GM12801 (cell line): Measurements from ENCODE around the gene RAB38.

ENCODE experiments used
- TF ChIP-seq, protein P1 (sequence below): IDR thresholded peaks from one replicate; pipeline ENCODE4 v1.5.1; 2011; ENCODE audit warnings: control low read depth; ENCODE audit not compliant: insufficient read length; ENCODE audit errors: extremely low read depth

RAB38 gene

DNA sequence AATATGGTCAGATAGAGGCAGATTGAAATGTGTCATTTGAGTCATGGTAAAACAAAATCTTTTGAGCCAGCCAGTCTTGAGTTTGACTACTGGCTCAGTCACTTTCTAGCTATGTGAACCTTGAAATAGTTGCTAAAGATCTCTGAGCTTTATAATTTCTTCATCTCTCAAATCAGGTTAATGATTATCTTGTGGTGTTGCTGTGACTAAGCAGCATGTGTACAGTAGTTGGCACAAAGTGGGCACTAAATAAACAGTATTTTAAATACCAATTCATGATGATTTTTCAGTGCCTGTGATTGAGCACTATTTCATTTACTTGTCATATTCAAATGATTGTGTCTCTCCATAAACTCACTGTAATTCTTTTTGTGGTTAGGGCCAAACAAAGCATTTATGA, 70.8 kb downstream of the RAB38 start:
- TF ChIP-seq, protein P1, sequence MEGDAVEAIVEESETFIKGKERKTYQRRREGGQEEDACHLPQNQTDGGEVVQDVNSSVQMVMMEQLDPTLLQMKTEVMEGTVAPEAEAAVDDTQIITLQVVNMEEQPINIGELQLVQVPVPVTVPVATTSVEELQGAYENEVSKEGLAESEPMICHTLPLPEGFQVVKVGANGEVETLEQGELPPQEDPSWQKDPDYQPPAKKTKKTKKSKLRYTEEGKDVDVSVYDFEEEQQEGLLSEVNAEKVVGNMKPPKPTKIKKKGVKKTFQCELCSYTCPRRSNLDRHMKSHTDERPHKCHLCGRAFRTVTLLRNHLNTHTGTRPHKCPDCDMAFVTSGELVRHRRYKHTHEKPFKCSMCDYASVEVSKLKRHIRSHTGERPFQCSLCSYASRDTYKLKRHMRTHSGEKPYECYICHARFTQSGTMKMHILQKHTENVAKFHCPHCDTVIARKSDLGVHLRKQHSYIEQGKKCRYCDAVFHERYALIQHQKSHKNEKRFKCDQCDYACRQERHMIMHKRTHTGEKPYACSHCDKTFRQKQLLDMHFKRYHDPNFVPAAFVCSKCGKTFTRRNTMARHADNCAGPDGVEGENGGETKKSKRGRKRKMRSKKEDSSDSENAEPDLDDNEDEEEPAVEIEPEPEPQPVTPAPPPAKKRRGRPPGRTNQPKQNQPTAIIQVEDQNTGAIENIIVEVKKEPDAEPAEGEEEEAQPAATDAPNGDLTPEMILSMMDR, result no peak

DNA sequence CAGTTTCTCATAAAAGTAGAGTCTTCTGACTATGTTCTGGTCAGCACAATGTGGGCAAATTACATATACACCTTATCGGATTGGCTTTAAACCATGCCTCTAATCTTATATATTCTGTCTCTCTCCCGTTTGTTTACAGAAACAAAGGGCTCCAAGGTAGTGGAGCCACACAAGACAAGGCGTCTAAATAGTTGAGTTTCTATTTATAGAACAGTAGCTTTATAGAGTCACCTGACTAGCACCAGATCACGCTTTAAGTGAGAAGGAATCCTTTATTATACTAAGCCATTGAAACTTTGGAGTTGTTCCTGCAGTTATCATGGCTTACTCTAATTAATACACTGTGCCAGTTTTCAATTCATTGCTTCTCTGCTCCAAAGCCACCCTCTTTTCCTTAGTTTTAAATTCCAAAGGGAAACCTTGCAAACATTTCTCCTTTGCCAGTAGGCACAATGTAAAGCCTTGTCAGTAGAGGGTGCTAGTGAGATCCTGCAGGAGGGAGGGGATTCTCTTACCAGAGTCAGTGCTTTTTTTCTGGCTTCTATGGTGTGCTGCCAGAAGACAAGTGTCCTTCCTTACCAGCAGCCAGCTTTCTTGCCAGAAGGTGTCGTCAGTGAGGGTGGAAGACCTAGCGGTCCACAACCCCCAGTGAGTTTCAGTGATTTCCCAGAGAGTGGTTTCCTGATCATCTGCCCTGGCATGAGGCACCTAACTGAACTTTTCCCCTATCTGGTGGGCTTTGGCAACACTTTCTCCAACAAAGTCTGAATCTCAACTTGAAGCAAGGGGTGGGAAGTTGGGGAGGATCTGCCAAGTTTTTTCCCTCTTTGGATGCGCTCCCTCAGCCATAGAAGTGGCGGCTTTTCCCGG, 71.7 kb downstream of the RAB38 start:
- TF ChIP-seq, protein P1, result no peak

DNA sequence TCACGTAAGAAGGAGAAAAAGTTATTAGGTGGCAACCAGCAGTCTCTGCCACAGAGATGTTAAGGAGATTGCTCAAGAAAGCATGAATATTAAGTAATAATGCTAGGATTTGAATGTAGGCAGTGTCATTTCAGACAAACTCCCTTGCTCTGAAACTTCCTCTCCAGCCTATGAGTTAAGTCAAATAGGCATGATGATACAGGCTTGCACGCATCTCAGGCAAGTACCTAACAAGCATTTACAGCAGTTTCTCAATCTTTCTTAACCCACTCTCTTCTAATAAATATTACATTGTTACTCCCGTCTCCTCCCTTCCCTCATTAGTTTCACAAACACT, 72.7 kb downstream of the RAB38 start:
- TF ChIP-seq, protein P1, result no peak

DNA sequence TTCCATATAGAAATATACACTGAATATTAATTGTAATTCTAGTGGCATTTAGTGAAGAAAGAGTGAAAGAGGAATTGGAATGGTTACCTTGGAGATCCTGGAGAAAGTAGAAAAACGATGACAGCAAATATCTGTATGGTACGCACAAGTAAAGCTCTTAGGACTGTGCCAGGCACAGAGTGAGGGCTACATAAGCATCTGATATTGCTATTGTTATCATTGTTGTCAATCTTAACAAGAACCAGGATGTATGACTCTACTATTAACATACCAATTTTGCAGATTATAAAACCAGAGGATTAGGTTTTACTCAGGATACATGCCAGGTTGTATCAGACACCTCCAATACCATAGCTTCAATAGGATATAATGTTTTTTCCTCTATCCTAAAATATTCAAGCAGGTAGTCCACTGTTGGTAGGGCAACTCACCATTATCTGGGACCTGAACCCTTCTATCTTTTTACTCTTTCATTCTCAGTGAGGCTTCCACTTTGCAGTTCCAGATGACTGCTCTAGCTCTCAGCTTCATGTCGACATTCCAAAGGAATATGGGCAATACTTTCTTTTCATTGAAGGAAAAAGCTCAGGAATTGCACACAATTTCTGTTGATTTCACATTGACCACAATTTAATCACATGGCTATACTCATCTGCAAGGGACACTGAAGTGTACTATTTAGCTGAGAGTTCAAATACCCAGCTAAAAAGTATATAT, 73.2 kb downstream of the RAB38 start:
- TF ChIP-seq, protein P1, result no peak

DNA sequence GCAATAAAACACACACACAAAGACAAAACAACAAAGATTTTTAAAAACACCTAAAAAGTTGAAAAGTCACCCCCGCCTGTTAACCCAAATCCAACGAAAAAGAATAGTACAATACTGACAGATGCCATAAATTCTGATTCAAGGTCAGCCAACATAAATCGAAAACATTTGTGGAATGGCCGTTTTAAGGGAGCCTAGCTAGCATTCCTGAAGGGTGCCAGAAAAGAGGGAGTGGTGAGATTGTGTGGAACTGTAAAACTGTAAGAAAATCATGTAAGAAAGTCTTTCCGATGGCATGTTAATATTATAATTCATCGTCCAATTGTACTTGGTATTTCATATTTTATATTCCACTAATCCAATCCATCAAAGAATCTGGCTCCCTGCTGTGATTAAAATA, 75.1 kb downstream of the RAB38 start:
- TF ChIP-seq, protein P1, result no peak

DNA sequence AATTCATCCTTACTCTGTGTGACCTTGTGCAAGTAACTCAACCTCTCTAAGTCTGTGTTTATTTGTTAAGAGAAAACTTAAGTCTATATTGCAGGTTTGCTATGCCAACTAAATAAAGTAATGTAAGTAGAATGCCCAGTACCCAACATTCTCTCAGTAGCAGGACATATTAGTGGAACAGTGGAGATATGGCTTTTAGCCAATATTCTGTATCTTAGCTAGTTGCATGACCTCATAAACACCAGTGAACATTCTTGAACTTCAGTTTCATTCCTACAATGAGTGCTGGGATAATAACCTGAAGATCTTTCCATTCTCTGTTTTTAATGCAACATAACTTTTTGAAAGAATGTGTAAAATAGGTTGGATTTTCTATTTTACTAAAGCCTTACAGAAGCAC, 77.0 kb downstream of the RAB38 start:
- TF ChIP-seq, protein P1, result no peak

DNA sequence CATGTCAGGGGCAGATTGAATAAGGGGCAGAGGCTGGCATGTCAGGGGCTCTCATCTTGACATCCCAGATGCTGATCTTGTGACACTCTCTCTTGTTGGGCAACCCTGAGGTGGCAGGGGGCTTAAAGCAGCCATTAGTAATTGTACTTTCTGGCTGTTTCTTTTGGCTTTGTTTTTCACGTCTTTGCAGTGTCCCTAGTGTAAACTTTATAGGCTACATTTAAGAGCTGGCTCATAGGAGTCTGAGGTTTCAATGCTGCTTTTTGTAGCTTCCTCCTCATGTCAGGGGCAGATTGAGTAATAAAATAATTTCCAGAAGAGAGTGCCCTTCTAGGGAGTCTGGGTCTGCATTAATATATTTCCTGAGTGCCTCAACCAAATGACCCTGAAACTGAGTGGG, 86.1 kb downstream of the RAB38 start:
- TF ChIP-seq, protein P1, result no peak
